Measurements from ENCODE around the gene NLRP9.

The NLRP9 gene

DNA sequence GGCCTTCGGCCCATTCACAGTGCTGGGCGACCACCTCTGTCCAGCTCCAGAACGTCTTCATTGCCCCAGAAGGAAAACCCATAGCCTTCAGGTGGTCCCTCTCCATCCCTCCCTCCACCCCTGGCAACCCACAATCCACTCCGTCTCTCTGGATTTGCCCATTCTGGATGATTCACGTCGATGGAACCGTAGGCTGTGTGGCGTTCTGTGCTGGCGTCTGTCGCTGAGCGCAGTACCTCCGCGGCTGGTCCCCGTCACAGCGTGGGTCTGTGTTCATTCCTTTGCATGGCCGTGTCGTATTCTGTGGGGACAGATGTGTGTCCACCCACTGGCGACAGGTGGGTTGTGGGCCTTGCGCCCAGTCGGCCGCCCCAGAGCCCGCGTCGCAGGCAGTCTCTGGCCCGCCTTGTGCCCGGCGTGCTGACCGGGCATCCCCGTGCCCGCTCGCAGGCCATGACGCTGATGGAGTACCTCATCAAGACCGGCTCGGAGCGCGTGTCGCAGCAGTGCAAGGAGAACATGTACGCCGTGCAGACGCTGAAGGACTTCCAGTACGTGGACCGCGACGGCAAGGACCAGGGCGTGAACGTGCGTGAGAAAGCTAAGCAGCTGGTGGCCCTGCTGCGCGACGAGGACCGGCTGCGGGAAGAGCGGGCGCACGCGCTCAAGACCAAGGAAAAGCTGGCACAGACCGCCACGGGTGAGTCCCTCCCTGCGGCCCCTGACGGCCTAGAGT, 53.1 kb downstream of the NLRP9 start:
- TF ChIP-seq ZFX (IDR thresholded peaks at IDR 0.05; ENCODE audit: borderline replicate concordance) (no peak), CTCF (IDR thresholded peaks at IDR 0.05) (no peak)

GRCh38 chr19:55683449-55684261, 54.5 kb downstream of the NLRP9 start:
- H3K27ac ChIP-seq = peak overlapping the region; percentile 92
- TF ChIP-seq CTCF (IDR thresholded peaks at IDR 0.05) = no peak
- TF ChIP-seq ZFX (IDR thresholded peaks at IDR 0.05; ENCODE audit: borderline replicate concordance) = no peak

More for the DNA sequence above, 53.1 kb downstream of the NLRP9 start:
- peak overlapping the region; percentile 92; the same call in 1 of the 2 replicates for H3K27ac ChIP-seq

DNA sequence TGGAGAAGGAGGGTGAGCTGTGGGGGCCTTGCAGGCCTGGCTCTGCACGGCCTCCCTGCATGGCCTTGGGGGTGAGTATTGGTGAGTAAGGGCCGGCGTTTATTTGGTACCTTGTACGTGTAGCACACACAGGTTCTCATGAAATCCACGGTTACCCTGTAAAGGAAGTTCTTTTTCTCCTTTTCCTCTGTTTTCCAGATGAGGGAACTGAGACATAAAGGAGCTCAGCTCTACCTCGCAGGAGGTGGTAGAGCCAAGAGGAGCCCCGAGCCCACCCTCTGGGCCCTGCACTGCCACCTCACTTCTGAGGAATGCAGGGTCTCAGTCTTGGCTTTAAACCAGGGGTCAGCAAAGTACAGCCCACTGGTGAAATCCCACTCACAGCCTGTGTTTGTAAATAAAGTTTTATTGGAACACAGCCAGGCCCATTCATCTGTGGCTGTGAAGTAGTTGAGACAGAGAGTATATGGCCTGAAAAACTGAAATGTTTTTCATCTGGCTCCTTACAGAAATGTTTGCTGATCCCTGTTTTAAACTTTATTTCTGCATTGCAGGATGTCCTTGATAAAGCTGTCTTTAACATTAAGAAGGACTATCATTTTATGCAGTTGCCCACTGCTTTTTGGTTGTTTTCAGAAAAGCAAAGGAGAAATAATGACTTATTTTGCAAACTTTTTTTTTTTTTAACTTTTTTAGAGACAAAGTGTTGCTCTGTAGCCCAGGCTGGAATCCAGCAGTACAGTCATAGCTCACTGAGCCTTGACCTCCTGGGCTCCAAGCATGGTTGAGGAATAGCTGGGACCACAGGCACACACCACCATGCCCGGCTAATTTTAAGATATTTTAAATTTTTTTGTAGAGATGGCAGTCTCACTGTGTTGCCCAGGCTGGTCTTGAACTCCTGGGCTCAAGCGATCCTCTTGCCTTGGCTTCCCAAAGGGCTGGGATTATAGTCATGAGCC, 56.8 kb downstream of the NLRP9 start:
- no peak overlapping the region; the same call in 1 of the 2 replicates for H3K27ac ChIP-seq
- no peak for TF ChIP-seq ZFX (IDR thresholded peaks at IDR 0.05; ENCODE audit: borderline replicate concordance)

GRCh38 chr19:55680339-55681130, 57.7 kb downstream of the NLRP9 start:
- TF ChIP-seq CTCF (IDR thresholded peaks at IDR 0.05) = no peak
- no peak for TF ChIP-seq ZFX (IDR thresholded peaks at IDR 0.05; ENCODE audit: borderline replicate concordance)
- H3K27ac ChIP-seq = no peak overlapping the region

DNA sequence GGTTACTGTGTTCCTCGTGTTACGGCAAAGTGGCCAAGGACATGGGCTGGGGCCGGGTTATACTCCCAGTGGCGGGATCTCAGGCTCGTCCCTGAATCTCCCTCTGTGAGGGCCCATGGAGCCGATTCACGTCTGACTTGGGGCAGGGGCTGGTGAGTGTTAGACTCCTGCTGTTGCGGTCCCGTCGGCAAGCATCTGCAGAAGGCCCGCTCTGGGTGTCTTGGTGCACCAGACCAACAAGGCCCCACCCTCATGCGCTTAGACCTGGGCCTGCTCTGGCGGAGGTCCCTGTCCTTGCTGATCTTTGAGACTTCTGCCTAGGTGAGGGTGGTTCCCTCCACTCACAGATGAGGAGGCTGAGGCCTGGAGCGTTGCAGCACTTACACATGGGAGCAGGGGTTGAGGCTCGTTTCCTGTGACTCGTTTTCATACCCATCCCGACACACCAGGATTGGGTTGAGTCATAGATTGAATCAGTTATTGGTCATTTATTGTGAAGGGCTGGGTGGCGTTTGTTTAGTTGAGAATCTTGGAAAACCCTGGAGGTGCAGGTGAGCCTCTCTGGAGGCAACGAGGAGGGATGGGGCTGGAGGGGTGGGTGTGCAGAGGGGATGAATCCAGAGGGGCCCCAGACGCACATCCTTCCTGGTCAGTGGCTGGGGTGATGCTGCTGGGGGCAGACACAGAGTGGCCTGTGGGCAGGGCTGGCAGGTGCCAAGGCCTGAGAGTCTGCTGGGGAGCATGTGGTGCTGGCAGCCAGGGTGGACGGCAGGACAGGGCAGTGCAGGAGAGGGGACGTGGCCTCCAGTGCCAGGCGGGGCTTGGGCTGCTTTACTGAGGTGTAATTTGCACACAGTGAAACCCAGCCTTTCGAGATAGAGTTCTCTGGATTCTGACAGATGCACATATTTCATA, 58.6 kb downstream of the NLRP9 start:
- TF ChIP-seq CTCF (IDR thresholded peaks at IDR 0.05) = no peak
- TF ChIP-seq ZFX (IDR thresholded peaks at IDR 0.05; ENCODE audit: borderline replicate concordance) = no peak
- no peak overlapping the region for H3K27ac ChIP-seq

DNA sequence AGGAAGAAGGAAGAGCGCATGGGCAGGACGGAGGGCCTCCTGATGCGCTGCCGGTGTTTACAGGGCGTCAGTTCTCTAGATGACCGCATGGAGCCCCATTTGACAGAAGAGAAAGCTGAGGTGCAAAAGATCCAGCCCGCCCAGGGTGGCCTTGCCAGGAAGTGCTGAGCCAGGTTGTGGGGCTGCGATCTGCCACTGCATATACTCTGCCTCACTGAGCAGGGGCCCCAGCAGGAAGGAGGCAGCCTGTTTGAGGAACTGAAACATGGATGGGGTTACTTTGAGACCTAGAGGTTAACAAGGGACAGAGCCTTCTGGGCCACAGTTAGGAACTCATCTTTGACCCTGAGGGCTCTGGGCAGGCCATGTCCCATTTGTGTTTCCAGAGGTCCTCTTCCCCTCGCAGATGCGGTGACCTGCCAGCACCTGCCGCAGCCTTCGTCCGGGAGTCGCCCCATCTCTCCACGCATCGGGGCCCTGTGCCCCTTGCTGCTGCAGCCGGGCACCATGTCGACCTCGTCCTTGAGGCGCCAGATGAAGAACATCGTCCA, 60.0 kb downstream of the NLRP9 start:
- no peak overlapping the region for H3K27ac ChIP-seq
- TF ChIP-seq ZFX (IDR thresholded peaks at IDR 0.05; ENCODE audit: borderline replicate concordance) (no peak), CTCF (IDR thresholded peaks at IDR 0.05) (no peak)

Data from 22Rv1 (cell line).